ENCODE results near the gene NBEAL2.

NBEAL2 gene, protein sequence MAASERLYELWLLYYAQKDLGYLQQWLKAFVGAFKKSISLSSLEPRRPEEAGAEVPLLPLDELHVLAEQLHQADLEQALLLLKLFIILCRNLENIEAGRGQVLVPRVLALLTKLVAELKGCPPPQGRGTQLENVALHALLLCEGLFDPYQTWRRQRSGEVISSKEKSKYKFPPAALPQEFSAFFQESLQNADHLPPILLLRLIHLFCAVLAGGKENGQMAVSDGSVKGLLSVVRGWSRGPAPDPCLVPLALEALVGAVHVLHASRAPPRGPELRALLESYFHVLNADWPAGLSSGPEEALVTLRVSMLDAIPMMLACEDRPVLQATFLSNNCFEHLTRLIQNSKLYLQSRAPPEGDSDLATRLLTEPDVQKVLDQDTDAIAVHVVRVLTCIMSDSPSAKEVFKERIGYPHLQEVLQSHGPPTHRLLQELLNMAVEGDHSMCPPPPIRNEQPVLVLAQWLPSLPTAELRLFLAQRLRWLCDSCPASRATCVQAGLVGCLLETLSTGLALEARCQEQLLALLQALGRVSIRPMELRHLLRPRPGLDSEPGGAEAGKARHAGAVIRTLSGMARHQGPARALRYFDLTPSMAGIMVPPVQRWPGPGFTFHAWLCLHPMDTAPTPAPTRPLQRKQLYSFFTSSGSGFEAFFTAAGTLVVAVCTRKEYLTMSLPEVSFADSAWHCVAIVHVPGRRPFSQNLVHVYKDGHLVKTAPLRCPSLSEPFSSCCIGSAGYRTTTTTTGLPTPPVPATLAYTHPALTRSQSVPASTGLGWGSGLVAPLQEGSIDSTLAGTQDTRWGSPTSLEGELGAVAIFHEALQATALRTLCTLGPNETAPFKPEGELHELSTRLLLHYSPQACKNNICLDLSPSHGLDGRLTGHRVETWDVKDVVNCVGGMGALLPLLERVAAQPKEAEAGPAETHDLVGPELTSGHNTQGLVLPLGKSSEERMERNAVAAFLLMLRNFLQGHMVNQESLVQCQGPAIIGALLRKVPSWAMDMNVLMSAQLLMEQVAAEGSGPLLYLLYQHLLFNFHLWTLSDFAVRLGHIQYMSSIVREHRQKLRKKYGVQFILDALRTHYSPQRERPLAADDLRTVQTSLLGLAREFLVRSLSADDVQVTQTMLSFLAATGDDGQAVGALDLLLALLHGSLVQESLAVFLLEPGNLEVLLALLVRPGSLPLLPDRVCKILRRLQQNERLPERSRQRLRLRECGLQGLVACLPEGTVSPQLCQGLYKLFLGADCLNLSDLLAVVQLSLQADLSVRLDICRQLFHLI (N-terminal part only)

DNA sequence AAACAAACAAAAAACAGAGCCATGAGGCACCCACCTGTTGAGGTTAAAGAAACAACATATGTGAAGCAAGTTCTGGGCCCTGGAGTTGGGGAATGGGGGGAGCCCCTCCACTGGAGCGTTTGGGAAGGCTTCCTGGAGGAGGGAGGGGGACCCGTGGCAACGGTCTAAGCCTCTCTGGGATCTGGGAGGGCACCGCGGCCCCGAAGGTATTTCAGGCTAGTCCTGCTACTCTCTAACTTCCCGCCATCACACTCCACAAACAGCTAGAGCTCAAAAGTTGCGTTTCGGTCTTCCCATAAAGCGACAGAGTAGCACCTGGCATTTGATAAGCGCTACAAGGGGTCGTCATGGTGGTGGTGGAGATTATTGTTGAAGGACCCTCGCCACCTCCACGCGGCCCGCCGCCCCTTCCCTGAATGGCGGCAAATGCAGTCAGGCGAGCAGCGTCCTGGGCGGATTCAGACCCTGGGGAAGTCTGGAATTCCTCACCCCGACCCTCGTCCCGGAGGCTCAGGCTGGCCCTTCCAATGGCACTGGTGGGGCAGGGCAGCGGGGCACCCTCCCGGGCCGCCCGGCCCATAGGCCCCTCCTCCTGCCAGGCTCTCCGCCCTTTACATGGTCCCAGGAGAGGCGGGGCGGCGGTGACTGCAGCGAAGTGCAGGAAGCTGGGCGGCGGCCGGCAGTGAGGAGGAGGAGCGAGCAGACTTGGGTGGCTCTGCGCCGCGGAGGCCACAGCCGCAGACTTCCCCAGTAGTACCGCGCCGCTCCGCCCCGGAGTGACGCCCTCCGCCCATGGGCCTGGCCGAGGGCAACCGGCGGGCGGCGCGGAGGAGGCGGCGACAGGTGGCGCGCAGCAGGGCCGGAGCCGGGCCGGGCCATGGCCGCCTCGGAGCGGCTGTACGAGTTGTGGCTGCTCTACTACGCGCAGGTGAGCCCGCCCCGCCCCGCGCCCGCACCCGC, at the start of gene NBEAL2:
NBEAL2 (plus strand) TSS at position 682 of the 960 bp plus-strand sequence; CDS start at position 878, 196 bp downstream.
- FAIRE-seq (no peak), DNase-seq (ENCODE audit: insufficient read length, low spot score) (peak; percentile 97)
- TF ChIP-seq POLR2A (IDR thresholded peaks at IDR 0.05; ENCODE audit: low read depth, low read length), result peak; percentile 18; the same call in 1 of the 2 replicates

DNA sequence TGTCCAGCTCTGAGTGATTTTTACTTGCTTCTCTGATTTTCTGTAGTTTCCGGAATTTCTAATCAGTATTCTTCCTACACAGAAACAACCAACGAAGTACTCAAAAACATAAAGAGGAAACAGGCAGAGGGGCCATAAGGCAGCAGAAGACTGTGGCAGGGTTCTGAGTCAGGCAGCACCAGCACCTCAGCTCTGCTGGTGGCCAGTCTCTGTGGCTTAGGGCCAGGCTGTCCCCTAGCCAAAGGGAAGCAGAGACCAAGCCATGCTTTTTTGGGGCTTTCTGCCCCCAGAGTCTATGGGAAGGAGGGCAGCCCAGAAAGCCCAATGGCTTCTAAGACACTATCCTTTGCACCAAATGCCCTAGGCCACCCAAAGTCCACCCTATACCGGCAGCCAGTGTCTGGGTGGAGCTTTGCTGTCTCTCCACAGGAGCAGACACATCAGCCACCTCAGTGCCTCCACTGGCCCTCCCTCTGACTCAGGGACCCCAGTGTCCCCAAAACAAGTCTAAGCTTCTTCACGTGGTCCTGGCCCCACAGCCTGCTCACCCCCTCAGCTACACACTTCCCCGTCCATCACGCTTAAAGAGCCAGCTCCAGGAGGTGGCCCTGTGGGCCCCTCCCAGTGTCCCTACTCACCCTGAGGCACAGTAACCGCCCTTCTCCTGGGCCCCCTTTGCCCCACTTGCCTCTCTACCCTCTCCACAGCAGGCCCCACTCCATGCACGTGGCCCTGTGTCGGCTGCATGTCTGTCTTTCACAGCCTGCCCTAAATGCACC, 49.1 kb upstream of the NBEAL2 start:
- DNase-seq (ENCODE audit: insufficient read length, low spot score) (no peak), FAIRE-seq (no peak)
- no peak for TF ChIP-seq POLR2A (IDR thresholded peaks at IDR 0.05; ENCODE audit: low read depth, low read length)

DNA sequence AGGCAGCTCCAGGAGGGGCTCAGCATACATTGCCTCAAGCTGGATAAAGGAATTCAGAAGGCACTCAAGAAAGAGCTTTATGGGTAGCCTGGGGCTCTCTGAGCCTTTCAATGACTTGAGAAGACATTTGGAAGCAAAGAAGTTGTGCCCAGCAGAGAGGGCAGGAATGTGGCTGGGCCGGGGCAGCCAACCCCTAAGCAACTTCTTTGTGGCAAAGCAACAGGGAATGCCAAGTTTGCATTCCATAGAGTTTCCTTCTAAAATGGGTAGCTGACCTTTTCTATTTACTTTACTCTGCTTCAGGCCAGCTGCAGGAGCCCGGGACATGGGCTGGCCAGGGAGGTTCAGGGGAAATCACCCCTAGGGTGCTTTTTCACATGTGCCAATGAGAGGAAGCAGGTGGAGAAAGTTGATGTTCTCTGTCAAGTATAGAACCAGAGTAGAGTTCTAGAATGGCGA, 48.5 kb upstream of the NBEAL2 start:
- DNase-seq (ENCODE audit: insufficient read length, low spot score), result no peak
- no peak for FAIRE-seq
- TF ChIP-seq POLR2A (IDR thresholded peaks at IDR 0.05; ENCODE audit: low read depth, low read length), result no peak

DNA sequence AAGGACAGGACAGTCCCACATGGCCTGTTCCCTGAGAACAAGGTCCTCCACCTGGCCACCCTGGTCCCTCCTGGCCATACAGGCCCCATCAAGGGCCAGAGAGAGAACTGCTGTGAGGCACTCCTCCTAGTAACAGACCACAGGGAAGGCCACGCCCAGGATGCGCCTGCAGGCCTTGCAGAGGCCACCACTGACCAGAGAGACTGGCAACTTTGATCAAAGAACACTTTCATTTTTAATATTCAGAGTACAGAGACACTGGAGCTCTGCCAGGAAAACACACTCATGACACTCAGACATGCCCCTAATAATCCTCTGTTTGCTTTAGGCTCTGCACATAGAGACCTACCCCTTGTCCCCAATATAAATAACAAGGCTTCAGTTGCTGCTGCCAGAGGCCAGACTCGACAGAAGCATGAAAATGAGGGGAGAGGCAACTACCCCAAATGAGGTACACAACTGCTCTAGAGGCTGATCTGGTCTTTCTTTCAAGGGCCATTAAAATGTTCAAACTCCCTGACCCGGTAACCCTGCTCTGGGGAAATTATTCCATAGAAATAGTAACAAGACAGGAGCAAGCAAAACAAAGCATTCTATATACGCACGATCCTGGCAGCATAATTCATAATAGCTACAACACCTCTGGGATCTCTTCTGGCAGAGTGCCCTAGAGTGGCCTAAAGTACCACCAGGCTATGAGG, 47.7 kb upstream of the NBEAL2 start:
- FAIRE-seq, result no peak

DNA sequence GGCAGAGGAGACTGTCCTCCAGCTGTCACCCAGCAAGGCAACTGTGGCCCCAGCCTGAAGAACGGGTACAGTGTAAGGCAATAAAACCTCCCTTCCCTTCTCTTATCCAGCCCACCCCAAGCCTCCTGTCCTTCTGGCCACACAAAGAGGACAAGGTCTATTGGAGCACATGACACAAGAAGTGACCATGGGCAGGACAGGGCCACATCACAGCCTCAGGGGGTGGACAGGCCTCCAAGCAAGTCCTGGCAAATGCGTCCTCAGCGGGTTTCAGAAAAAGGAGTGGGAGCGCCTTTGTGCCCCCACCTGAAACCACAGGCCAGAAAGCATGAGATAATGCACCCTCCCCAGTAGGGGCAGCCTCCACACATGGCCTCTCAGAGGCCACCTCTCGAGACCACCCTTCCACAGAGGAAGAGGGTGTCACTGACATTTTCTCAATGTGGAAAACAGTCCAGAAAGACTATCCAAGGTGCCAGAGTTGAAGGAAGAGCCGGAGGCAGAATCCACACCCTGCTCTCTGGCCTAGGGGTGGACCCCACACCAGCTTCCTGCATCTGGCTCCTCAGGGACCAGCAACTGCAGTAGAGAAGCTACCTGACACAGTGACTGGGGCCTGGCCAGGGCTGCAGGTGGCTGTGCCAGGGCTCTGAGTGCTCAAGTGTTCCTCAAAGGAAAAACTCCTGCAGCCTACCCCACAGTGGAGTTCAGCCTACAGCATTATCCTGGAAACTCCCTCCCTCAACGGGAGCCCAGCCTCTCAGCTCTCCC, 46.8 kb upstream of the NBEAL2 start:
- DNase-seq (ENCODE audit: insufficient read length, low spot score) (no peak), FAIRE-seq (no peak)
- no peak for TF ChIP-seq POLR2A (IDR thresholded peaks at IDR 0.05; ENCODE audit: low read depth, low read length)

More for the DNA sequence above, 47.7 kb upstream of the NBEAL2 start:
- no peak for DNase-seq (ENCODE audit: insufficient read length, low spot score)
- no peak for TF ChIP-seq POLR2A (IDR thresholded peaks at IDR 0.05; ENCODE audit: low read depth, low read length)

DNA sequence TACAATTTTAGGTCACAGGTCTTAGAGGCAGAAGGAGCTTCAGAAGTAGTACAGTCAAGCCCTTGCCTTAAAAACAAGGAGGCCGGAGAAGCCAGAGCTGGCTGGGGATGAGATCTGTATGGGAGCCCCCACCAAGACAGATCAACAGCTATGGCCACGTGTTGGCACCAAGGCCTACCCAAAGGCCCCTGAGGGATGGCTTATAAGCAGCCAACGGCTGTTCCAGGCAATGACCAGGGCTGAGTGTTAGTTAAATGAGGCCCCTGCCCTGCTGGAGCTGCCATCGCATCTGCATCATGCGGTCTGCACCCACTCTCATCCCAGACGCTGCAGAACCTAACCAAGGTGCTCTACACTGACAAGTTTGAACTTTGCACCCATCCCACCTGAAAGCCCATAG, 46.2 kb upstream of the NBEAL2 start:
- no peak for FAIRE-seq

DNA sequence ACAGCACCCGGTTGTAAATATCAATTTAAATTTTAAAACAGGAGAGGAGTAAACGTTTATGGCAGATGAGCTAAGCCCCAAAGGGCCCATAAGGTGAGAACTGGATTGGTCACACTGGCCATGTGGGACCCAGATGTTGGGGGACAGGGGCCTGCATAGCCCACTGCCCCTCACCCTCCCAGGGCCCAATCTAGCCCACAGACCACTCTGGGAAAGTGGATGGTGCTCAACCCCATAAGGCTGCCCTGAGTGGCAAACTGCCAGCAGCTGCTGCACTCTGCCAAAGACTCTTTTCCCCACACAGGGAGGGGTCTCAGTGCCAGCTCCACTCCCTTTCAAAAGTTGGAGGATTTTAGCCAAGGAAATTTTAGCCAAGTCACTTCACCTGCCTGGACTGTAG, 45.4 kb upstream of the NBEAL2 start:
- no peak for DNase-seq (ENCODE audit: insufficient read length, low spot score)
- no peak for FAIRE-seq
- TF ChIP-seq POLR2A (IDR thresholded peaks at IDR 0.05; ENCODE audit: low read depth, low read length), result no peak

More for the DNA sequence above, 46.2 kb upstream of the NBEAL2 start:
- no peak for DNase-seq (ENCODE audit: insufficient read length, low spot score)
- no peak for TF ChIP-seq POLR2A (IDR thresholded peaks at IDR 0.05; ENCODE audit: low read depth, low read length)

DNA sequence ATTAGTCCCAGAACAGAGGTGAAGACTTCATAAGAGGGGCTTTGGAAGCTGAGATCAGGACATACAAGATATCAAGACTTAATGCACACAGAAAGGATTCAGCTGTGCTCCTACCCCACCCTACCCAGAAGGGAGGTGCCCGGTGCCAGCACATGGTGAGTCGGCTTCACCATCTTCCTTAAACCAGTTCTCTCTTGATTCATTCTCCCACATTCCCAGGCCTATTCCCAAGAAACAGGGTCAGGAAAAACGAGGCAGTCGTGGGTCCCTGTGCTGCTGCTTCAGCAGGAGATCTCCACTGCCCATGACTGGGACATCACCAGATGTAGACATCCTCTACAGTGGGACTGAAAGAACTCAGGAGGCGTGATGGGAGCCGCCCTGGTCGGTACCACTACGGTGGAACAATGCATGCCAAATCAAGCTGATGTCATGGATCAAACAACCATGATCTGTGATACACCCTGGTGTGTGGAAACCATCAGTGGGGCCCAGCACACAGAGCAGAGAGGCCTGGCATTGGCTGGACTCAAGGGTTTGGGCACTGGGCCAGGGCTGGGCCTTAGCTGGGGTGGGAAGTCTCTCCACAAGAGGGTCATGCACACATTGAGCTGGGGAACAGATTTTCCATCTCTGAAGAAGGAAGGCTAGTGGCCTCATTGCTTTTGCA, 44.8 kb upstream of the NBEAL2 start:
- no peak for TF ChIP-seq POLR2A (IDR thresholded peaks at IDR 0.05; ENCODE audit: low read depth, low read length)
- FAIRE-seq, result peak; percentile 30
- DNase-seq (ENCODE audit: insufficient read length, low spot score), result peak; percentile 72

DNA sequence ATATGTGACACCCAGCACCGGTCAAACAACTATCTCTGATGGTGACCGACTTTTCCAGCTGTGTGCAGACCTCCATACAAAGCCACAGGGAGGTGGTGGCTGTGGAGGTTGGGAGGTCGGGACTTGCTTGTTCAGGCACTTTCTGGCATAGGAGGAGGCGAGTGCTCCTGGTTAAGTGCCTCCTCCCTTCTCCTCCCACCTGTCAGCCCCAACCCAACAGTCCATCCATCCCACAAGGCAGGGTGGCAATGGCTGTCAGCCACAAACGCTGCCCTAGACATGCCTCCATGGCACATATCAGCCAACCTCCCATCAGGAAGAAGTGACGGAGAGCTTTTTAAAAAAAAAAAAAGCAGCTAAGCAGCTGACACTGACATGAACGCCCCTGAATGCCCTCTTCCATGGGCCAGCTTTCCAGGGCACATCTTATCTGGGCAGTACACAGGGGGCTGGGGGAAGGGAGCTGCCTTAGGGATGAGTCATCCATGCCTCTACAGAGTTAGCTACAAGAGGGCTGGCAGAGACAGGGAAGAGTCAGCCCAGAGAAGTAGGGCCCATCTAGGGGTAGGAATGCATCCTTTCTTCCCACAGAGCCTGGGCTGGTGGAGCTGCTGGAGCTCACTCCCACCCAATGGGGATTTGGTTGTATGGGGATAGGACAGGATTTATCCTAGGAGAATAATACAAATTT, 44.2 kb upstream of the NBEAL2 start:
- FAIRE-seq, result peak; percentile 38
- TF ChIP-seq POLR2A (IDR thresholded peaks at IDR 0.05; ENCODE audit: low read depth, low read length), result no peak
- peak; percentile 88 for DNase-seq (ENCODE audit: insufficient read length, low spot score)
